LNCAP (cell line): Measurements from ENCODE around the gene CCDC12.

ENCODE experiments used
- TF ChIP-seq, protein P1 (sequence below): fragments of 450-650 bp; IDR thresholded peaks from 2 replicates; pipeline ENCODE4 v1.5.1; 2017; ENCODE audit warnings: mild to moderate bottlenecking

The CCDC12 gene

DNA sequence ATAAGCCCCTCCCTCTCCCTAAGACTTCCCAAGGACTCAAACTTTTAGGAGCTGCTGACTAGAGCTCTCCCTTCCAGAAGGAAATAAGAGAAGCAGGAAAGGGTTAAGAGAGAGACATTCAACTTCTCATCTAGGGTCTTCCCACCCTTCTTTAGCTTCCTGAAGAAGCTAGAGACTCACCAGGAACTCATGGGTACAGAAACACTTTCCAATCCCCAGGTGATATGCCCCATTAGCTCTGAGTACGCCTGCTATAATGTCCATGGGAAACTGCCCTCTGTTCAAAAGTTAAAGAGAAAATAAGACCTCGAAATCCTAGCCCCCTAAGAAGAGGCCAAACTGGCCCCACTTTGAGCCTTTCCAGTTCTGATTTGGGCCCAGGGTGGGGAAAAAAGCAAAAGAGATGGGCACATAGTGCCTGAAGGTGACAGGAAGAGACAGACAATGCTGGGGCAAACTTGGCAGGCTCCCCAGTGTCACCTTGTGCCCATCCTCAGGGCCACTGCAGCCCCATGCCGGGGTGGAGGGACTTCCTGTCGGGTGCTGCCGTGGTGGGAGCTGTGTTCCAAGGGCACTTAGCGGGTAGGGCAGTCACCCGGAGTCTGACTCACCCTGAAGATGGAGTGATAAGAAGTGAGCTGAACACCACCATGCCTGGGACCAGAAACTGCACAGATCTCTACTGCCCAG, 29.5 kb downstream of the CCDC12 start:
- TF ChIP-seq, protein P1, sequence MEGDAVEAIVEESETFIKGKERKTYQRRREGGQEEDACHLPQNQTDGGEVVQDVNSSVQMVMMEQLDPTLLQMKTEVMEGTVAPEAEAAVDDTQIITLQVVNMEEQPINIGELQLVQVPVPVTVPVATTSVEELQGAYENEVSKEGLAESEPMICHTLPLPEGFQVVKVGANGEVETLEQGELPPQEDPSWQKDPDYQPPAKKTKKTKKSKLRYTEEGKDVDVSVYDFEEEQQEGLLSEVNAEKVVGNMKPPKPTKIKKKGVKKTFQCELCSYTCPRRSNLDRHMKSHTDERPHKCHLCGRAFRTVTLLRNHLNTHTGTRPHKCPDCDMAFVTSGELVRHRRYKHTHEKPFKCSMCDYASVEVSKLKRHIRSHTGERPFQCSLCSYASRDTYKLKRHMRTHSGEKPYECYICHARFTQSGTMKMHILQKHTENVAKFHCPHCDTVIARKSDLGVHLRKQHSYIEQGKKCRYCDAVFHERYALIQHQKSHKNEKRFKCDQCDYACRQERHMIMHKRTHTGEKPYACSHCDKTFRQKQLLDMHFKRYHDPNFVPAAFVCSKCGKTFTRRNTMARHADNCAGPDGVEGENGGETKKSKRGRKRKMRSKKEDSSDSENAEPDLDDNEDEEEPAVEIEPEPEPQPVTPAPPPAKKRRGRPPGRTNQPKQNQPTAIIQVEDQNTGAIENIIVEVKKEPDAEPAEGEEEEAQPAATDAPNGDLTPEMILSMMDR = no peak

DNA sequence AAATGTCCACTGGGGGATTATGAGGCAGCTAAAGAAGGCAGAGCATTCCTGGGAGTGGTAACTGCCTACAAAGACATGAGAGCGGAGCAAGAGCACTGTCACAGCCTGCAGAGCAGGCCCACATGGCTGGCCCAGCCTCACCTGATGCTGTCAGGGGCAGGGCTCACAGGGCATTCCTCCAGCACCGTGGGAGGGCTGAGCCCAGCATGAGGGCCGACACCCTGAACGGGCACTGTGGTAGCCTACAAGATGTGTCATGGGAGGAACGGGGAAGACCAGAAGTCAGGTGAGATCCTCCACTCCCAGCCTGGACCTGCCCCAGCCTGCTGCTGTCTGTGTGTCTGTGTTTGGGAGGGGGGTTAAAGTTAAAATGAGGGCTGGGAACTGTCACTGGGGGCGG, 30.1 kb downstream of the CCDC12 start:
- TF ChIP-seq, protein P1 = no peak

DNA sequence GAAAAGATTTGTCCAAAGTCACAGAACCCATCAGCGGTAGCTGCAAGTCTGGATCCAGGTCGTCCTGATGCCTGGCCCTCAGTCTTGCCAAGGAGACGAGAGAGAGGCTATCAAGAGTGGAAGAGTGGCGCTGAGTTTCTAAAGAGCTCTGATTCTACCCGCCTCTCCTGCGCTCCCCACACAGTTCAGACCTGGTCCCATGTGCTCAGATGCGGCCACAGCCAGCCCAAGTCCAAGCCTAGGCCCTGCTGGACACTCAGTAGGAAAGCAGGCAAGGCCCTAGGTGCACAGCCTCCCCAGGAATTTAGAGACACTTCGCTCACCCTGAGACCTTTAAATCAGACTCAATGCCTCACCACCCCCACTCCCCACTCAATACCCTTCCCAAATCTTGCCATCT, 32.4 kb downstream of the CCDC12 start:
- TF ChIP-seq, protein P1 = no peak

DNA sequence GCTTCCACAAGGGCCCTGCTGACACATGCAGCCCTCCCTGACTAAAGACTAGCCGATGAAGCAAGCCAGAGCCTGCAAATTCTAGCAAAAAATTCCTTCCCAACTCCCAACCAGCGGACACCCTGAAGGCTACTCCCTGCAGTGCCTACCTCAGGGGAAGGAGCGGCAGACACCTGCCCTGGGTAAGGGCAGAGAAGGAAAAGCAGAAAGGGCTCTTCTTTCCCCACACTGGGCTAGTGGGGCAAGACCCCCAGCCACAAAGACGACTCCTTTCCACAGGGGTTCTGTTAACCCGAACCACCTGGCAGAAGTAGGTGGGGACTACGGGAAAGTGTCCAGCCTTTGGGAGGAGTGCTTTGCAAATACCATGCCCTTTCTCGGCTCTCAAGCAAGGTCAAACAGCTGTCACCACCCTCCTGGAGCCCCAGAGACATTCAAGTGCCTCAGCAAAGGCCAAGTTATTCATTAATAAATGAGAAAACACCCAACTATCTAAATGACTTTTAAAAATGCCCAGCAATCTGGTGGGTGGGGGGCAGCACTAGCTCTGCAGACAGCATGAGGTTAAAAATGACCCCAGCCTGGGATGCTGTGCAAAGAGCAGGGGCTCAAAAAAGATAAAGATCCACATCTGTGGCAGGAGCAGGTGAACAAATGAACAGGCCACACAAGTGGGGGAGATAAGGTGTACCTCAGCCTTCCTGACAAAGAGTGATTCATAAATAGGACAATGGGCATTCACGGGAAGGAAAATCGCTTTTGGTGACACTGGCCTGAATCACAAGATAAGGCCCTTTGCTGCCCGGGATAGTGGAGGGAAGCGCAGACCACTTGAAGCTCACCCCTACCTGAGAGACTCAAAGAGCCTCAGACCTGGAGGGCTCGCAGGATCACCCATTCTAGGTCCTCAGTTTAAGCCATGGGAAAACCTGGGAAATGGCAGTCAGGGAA, 33.0 kb downstream of the CCDC12 start:
- TF ChIP-seq, protein P1 = no peak

DNA sequence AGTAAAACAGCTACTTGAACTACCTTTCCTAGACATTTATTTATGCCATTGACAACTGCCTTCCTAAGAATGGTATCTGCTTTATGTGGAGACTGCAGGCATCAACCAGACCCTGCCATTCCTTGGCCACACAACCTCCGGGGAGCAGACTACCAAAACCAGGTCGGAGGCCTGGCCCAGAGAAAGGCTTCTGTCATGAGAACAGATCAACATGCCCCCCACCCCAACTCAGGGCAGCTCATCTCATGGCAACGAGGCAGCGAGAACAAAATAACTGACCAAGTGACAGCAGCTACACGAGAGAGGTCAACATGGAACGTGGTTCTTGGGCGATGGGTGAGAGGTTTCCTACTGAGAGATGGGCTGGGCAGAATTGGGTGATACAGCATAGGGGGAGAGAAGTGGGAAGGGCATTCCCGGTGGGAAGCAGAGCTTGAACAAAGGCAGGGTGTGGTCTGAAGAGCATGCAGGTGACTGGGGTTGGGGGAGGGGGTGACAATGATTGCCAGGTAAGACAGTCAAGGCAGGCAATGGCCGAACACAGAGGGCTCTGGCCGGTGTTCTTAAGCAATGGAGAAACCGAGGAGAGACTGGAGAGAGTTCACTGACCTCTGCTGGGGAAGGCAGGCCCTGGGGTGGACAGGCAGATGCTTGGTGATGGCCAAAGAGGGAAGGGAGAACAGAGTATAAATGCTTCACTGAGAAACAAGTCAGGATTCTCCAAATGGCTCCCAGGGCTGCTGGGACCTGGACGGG, 33.9 kb downstream of the CCDC12 start:
- TF ChIP-seq, protein P1 = no peak

DNA sequence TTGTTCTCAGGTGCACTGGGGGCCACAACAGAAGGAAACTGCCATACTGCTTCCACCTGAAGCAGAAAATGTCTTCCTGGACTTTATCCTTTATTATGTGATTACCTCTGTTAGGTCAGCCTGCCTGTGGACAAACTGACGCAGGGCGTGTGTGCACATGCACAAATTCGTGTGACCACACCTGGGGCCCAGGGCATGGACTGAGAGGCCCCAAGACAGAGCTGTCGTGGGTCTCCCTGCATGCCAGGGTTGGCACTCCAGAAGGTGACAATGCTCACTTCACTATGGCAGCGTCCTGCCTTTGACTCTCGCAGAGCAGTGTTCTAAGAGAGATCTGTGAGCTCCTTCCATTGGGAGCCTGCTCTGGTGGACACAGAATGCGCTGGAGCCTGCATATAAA, 34.5 kb downstream of the CCDC12 start:
- TF ChIP-seq, protein P1 = no peak
